NCI-H748 treated with DMSO at 0.1 percent for 48 hours (cell line): ENCODE results near the gene RBMS1.
A peak's percentile ranks its signal among the peaks of the same experiment; 100 is the strongest.
"Not testable (repeated sequence)": the region's sequence is repeated elsewhere in the genome, so short reads cannot be mapped to it uniquely, and the experiment has no call there.

ENCODE experiments used
- DNase-seq: peaks from one replicate; lab custom pipeline; 2025; lab: John Stamatoyannopoulos, UW

Gene RBMS1

DNA sequence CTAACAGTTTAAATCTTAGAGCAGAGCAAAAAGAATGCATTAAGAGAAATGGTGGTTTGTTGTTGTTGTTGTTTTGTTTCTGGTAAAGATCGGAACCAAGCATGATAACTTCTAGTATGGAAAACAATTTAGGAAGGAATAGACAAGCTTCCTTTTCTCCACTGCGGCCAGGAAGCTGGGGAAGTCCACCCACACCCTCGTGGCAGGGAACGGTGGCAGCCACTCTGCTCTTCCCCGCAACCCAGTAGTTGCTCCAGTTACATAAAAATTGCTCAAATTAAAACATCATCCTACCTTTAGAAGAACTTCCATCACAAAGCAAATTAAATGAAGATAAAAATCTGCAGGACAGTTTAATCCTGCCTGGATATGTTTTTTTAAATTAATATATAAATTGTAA lies 113.0 kb downstream of the RBMS1 start:
- no peak for DNase-seq

DNA sequence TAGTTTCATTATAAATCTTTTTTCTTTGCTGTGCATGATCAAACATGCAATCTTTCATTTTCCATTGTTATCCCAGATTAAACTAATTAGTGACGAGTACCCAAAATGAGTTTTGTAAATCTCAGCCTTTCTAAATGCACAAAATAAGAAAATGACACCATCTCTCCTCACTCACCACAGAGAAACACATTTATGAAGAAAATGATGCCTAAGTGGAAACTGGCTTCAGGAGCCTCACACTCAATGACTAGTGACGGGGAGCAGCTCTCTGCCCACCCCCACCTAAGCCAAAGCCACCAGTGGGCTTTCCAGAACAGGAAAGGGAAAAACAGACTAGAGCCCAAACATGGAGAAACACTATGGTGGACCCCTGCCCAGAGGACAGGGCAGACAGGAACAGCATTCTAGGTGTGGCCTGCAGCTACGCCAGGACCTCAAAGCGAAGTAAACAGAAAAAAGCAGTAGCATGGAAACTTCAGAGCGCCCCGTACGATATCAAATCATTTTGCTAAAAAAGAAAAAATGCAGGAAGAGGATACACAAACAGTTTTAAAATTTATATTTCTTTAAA lies 113.5 kb downstream of the RBMS1 start:
- no peak for DNase-seq

DNA sequence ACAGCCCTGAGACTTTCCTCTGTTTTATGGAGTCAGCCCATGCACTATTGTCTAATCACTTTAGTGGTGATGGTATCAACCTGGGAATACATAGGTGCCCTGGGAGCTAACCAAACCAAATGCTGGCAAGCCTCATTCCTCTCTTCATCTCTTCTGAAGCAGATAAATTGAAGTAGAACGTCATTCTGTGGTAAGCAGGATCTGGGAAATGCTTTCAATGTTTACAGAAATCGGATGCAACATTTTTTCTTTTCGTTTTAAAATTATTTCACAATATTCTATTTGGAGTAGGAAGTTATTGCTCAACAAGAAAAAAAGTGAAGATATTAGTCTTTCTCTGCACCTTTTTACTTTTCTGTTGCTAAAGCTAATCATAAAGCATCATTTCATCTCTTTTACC lies 114.2 kb downstream of the RBMS1 start:
- DNase-seq: no peak

DNA sequence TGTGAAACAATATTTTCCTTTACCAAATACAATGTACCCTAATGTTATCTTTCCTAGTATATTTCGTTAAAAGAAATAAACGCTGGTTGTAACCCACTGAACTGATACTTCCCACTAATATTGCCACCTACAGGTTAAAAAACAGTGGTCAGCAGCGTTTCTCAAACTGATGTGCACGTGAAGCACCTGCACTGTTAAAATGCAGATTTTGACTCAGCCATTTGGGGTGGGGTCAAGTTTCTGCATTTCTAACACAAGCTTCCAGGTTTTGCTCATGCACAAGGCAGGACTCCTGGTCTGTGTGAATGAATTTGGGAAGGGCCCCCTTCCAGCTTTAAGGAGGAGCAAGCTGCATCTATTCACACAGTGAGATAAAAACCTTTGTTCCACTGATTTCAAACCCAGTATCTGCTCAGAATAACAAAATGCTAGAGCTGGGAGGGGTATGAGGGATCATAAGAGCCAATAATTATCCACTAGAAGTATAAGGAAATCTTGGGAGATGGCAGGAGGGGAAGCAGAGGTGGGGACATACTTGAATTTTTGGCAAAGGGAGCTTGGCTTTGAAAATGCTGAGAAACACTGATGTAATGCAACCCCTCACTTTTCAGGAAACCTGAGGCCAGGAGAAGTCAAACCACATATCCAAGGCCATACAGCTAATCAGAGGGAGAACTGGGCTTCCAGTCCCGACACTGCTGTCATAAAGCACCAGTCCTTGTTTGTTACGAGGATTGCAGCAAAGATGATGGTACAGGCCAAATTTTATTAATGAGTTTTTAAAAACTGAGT lies 116.2 kb downstream of the RBMS1 start:
- DNase-seq: no peak

GRCh38 chr2:160376576-160376975 lies 117.0 kb downstream of the RBMS1 start:
- no peak for DNase-seq

GRCh38 chr2:160375802-160376469 lies 117.7 kb downstream of the RBMS1 start:
- DNase-seq: no peak

- DNase-seq: no peak
These were observed 118.6 kb downstream of the RBMS1 start for GRCh38 chr2:160375037-160375436.

GRCh38 chr2:160373666-160374065 lies 119.9 kb downstream of the RBMS1 start:
- no peak for DNase-seq

GRCh38 chr2:160373263-160373662 lies 120.3 kb downstream of the RBMS1 start:
- DNase-seq: no peak

- no peak for DNase-seq
These were observed 121.0 kb downstream of the RBMS1 start for GRCh38 chr2:160372585-160372984.

- DNase-seq: no peak
These were observed 121.6 kb downstream of the RBMS1 start for GRCh38 chr2:160372010-160372356.

DNA sequence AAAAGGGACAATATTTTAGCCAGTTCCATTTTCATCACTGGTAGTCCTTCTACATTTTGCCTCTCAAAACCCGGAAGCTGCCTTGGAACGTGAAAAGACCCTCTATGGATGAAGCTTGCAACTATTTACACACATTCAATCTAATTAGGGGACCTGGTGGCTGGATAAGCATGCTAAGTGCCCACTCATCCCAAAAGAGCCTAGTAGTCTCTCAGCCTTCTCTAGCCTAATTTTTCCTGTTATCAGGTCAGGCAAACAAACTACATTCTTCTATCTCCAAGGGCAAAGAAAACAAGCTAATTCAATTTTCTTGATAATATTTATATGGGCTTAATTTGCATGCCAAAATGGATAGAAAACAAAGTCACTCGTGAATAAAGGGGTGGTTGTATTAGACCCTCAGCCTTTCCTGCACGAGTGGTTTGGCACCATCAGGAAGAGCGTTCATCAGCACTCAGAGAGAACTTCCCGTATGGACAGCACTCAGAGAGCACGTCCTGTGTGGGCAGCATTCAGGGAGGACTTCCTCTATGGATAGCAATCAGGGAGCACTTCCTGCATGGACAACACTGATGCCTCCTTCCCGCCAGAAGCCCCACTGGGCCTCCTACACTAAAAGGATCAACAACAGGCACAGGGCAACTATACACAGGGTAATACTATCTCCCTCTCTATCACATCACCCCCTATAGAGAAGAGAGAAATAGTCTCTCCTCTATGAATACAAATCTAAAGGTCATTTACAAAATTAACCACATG lies 122.2 kb downstream of the RBMS1 start:
- DNase-seq: peak; percentile 29

DNA sequence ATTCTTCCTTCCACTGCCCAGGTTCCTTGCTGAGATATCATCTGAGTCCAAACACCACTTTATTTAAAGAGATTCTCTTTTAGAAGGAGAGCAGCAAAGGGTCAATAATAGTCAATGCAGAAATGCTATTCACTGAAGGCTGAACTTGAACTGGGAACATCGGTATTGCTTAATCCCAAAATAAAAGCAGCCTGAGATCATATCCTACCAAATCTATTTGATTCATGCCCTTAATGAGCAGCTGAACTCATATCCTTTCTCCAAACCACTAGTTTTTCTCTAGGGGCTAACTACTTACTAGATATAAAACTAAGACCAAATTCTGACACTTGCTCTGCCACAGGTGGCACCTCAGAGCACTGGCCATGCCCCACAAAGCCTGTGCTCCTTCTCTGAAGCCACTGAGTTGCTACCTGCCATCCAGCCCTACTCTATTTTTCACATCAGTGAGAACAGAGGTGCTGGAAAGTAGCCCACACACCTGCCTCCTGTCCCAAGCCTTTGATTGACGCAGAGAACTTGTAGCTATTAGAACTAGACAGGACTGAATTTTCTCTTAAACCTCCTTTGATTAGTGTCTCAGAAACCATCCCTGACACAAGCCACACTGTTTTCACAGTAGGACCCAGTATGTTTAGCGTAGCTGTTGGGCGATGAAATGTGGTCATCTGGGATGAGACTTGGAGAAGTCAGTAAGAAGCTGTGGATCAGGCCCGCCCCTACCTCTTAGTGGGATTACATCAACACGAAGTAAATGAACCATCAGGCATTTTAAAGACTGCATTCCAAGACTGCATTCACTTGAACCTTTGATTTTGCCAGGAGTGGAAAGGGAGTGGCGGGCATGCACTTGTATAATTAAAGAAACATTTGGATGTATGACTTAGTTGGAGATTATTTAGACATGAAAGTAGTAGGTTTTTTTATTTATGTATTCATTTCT lies 124.3 kb downstream of the RBMS1 start:
- no peak for DNase-seq

DNA sequence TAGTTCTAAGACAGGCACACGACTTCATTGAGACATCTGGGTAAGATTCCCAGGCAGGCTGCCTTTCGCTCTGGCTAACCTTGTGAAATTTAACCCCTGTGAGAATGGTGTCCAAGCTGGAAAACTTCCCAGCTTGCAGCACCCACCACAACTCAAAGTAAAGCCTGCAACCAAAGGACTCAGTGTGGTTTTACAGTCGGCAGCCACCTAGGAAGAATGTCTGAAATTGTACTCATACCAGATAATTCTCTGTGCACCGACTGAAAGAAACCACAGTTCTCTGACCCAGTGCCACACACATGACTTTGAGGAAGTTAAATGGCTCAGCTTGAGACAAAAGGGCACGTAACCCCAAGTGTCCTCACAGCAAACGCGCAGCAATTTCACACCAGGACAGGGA lies 125.7 kb downstream of the RBMS1 start:
- DNase-seq: no peak

DNA sequence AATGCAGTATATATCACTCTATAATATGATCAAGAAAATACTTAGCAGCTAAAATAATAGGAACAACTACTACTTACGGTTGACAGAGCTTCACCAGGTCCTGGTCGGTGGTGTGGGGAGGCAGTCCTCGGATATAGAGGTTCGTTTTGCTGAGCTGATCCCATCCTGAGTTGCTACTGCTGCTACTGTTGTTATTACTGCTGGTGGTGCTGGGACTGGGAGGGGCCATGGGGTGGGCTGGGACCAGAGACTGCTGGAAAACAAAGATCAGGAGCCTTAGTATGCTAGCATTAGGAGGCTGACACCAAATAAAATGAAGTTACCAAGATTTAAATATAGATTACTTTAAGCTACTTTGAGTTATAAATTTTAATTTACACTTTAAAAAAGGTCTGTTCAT lies 126.5 kb downstream of the RBMS1 start:
- not testable (repeated sequence) for DNase-seq

DNA sequence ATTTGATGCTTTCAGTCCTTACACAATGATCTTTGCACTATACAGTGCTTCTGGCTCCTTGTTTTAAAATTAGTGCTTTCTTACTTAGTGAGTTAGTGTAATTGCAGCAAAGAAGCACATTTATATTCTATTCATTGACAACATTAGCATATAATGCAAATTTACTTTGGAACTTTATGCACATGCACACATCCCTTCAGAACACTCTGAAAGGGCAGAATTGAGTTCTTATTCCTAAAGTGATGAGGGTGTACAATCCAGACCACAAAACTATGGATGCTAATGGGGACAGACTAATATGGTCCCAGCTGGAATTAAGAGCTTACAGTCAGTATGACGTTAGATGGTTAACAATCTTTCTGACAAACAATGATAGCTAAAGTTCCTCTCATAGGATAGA lies 127.1 kb downstream of the RBMS1 start:
- no peak for DNase-seq

GRCh38 chr2:160365716-160366367 lies 127.8 kb downstream of the RBMS1 start:
- no peak for DNase-seq

DNA sequence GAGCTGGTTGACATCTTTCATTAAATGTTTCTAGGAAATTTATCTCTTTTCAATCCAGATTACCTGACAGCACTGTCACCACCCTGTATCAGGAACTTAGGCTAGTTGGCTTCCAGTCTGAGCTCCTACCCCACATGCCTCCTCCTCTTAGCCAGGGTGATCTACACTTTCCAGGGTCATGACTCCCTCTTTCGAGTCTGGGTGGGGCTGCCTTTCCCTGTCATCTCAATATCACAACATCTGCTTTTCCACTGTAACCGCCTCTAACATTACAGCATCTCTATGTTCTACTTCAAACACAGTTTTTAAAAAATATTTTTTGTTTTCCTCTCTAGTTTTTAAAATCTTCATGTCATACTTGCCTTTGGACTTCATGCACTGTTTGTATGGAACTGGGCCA lies 129.2 kb downstream of the RBMS1 start:
- DNase-seq: no peak

GRCh38 chr2:160363961-160364360 lies 129.6 kb downstream of the RBMS1 start:
- no peak for DNase-seq

- DNase-seq: no peak
These were observed 130.6 kb downstream of the RBMS1 start for GRCh38 chr2:160363055-160363454.

- no peak for DNase-seq
These were observed 131.1 kb downstream of the RBMS1 start for GRCh38 chr2:160362541-160362940.
